Hematopoietic multipotent progenitor cell treated with erythropoietin and hydrocortisone succinate and interleukin-3 and kit ligand, for 4 days (in vitro differentiated cells): ENCODE measurements around the gene GPR108.
"Not testable (repeated sequence)": the region's sequence is repeated elsewhere in the genome, so short reads cannot be mapped to it uniquely, and the experiment has no call there.

Experiments
- DNase-seq: peaks from one replicate; pipeline ENCODE4 v3.0.0-alpha.2; 2015

GPR108 gene

GRCh38 chr19:6760606-6761005 lies 23.2 kb upstream of the GPR108 start:
- DNase-seq = no peak

GRCh38 chr19:6754653-6755463 lies 17.5 kb upstream of the GPR108 start:
- no peak for DNase-seq

GRCh38 chr19:6754136-6754535 lies 16.8 kb upstream of the GPR108 start:
- DNase-seq = no peak

- DNase-seq = peak; percentile 98
Observed at GRCh38 chr19:6753178-6754031, 16.0 kb upstream of the GPR108 start.

GRCh38 chr19:6752256-6753177 lies 15.1 kb upstream of the GPR108 start:
- DNase-seq = no peak

GRCh38 chr19:6751189-6751588 lies 13.8 kb upstream of the GPR108 start:
- no peak for DNase-seq

GRCh38 chr19:6750062-6750461 lies 12.7 kb upstream of the GPR108 start:
- DNase-seq = no peak

- not testable (repeated sequence) for DNase-seq
Observed at GRCh38 chr19:6748543-6748942, 11.2 kb upstream of the GPR108 start.

GRCh38 chr19:6745965-6746364 lies 8.6 kb upstream of the GPR108 start:
- DNase-seq = no peak

GRCh38 chr19:6744381-6745301 lies 7.3 kb upstream of the GPR108 start:
- no peak for DNase-seq

- no peak for DNase-seq
Observed at GRCh38 chr19:6743714-6744380, 6.5 kb upstream of the GPR108 start.

GRCh38 chr19:6743066-6743465 lies 5.7 kb upstream of the GPR108 start:
- no peak for DNase-seq

GRCh38 chr19:6740589-6741343 lies 3.4 kb upstream of the GPR108 start:
- DNase-seq = peak; percentile 35

GRCh38 chr19:6739883-6740588 lies 2.7 kb upstream of the GPR108 start:
- DNase-seq = no peak

- DNase-seq = peak; percentile 91
Observed at GRCh38 chr19:6739390-6739882, 2.1 kb upstream of the GPR108 start, which contains the start of gene TRIP10. Gene TRIP10 (plus strand): TSS chr19:6739680. CDS start chr19:6739762, 82 bp downstream.

- no peak for DNase-seq
Observed at GRCh38 chr19:6738787-6739389, 1.5 kb upstream of the GPR108 start.

- DNase-seq = peak; percentile 95
Observed at GRCh38 chr19:6737873-6738786, 750 bp upstream of the GPR108 start.

- no peak for DNase-seq
Observed at GRCh38 chr19:6736917-6737283, 480 bp downstream of the GPR108 start.
